Smooth muscle cell (in vitro differentiated cells): ENCODE measurements around the gene TBC1D2B. TPM values are rescaled to one million over a fixed set of nuclear protein-coding genes. Genes with fewer than 3 reads are reported as not detected.
"Not testable (repeated sequence)": the region's sequence is repeated elsewhere in the genome, so short reads cannot be mapped to it uniquely, and the experiment has no call there.

Experiments used
- DNase-seq: peaks from one replicate; lab custom pipeline; 2025; ENCODE audit not compliant: unreplicated experiment; lab: John Stamatoyannopoulos, UW
- H2AFZ ChIP-seq: fragments of 200-600 bp; sonication (generic); 2 replicates; pipeline ENCODE4 v1.6.0; 2016; ENCODE audit warnings: antibody characterized with exemption, low read depth, mild to moderate bottlenecking
- H3F3A ChIP-seq: fragments of 200-600 bp; sonication (generic); 2 replicates; pipeline ENCODE4 v1.6.0; 2017; ENCODE audit warnings: antibody characterized with exemption, low read depth
- H3K27ac ChIP-seq: fragments of 200-600 bp; sonication (generic); 2 replicates; pipeline ENCODE4 v1.5.1; 2016; ENCODE audit warnings: low read depth, mild to moderate bottlenecking
- H3K27me3 ChIP-seq: fragments of 200-600 bp; sonication (generic); 2 replicates; pipeline ENCODE4 v1.6.1; 2016; ENCODE audit warnings: low read depth, mild to moderate bottlenecking
- H3K36me3 ChIP-seq: fragments of 200-600 bp; sonication (generic); 2 replicates; pipeline ENCODE4 v1.5.1; 2016; ENCODE audit warnings: low read depth
- H3K4me1 ChIP-seq: fragments of 200-600 bp; sonication (generic); 2 replicates; pipeline ENCODE4 v1.5.1; 2016; ENCODE audit warnings: low read depth
- H3K4me2 ChIP-seq: fragments of 200-600 bp; sonication (generic); 2 replicates; pipeline ENCODE4 v1.6.0; 2016; ENCODE audit warnings: mild to moderate bottlenecking
- H3K4me3 ChIP-seq: fragments of 200-600 bp; sonication (generic); 2 replicates; pipeline ENCODE4 v1.5.1; 2016; ENCODE audit warnings: mild to moderate bottlenecking
- H3K79me2 ChIP-seq: fragments of 200-600 bp; sonication (generic); 2 replicates; pipeline ENCODE4 v1.6.0; 2016; ENCODE audit warnings: low read depth, mild to moderate bottlenecking
- H3K9ac ChIP-seq: fragments of 200-600 bp; sonication (generic); 2 replicates; pipeline ENCODE4 v1.6.0; 2016; ENCODE audit warnings: low read depth
- H3K9me3 ChIP-seq: fragments of 200-600 bp; sonication (generic); replicated peaks from 2 replicates; pipeline ENCODE4 v1.5.1; 2016; ENCODE audit warnings: low read depth
- H4K20me1 ChIP-seq: fragments of 200-600 bp; sonication (generic); 2 replicates; pipeline ENCODE4 v1.6.0; 2016; ENCODE audit warnings: low read depth
- WGBS: methylation state at CpG from one replicate; pipeline ENCODE4 v1.1.7; 2016; ENCODE audit warnings: low lambda C conversion rate; 5-methylcytosine and 5-hydroxymethylcytosine counted together
- polyA plus RNA-seq: library from polyadenylated mRNA; unstranded; fragments of >200 nt; fragmentation: Nextera tagmentation; extraction: Ambion mirVana; gene quantifications from 2 replicates; pipeline ENCODE4 v1.2.1, GENCODE V29; 2016
- total RNA-seq: library from RNA; depleted of rRNA; stranded (reverse); fragments of >200 nt; gene quantifications from 2 replicates; pipeline ENCODE4 v1.2.3, GENCODE V29; 2014
- TF ChIP-seq, protein P1 (sequence below): fragments of 200-600 bp; sonication (generic); IDR thresholded peaks from 2 replicates; pipeline ENCODE4 v1.5.1; 2017; ENCODE audit warnings: borderline replicate concordance, mild to moderate bottlenecking, antibody characterized with exemption; ENCODE audit not compliant: insufficient read depth, poor library complexity, severe bottlenecking

TBC1D2B gene
- total and polyA plus RNA-seq, 2 experiments from 2014 or later, result 14.2 to 19.4 TPM

DNA sequence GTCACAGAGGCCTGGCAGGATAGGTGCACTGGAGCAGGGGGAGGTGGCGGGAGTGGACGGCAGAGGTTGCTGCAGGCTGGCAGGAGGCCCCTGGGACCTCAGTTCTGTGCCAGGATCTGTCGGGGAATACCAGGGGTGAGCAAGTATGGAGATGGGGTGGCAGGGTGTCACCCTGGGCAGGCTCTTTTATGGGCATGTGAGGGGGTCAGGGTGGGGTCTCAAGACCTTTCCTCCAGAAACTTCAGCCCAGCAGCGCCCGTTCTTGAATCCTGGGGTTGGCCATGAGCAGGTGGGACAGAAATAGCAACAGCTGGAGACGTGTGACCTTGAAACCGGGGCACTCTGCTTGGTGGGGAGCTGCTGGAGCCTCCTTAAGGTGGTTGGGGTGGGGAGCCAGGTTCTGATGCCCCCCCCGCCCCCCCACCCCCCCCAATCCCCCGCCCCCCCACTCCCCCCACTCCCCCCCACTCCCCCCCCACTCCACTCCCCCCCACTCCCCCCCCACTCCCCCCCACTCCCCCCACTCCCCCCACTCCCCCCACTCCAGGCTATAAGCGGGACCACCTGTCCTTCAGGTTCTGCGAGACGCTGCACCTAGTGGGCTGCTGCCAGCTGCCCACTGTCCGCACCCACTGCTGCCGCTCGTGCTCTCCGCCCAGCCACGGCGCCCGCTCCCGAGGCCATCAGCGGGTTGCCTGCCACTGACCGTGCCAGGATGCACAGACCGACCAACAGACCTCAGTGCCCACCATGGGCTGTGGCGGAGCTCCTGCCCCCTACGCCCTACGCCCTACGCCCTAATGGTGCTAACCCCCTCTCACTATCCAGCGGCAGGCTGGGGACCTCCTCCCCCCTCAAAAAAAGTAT is 84.9 kb downstream of the TBC1D2B start:
- 91% methylated on average over 20 of the region's 28 CpGs for WGBS
- Histone ChIP-seq H3F3A (peaks cover 4% of the 10 kb centered on the region), H3K36me3 (no peaks in the 10 kb centered on the region), H3K9ac (no peak overlapping the region), H3K27me3 (no peaks in the 10 kb centered on the region), H2AFZ (no peak overlapping the region), H3K4me3 (no peak overlapping the region), H3K27ac (peak overlapping the region; percentile 99), H3K9me3 (no peaks in the 10 kb centered on the region), H3K4me1 (peaks cover 3% of the 10 kb centered on the region), H3K4me2 (no peak overlapping the region), H3K79me2 (no peaks in the 10 kb centered on the region), H4K20me1 (no peaks in the 10 kb centered on the region)
- TF ChIP-seq, protein P1, sequence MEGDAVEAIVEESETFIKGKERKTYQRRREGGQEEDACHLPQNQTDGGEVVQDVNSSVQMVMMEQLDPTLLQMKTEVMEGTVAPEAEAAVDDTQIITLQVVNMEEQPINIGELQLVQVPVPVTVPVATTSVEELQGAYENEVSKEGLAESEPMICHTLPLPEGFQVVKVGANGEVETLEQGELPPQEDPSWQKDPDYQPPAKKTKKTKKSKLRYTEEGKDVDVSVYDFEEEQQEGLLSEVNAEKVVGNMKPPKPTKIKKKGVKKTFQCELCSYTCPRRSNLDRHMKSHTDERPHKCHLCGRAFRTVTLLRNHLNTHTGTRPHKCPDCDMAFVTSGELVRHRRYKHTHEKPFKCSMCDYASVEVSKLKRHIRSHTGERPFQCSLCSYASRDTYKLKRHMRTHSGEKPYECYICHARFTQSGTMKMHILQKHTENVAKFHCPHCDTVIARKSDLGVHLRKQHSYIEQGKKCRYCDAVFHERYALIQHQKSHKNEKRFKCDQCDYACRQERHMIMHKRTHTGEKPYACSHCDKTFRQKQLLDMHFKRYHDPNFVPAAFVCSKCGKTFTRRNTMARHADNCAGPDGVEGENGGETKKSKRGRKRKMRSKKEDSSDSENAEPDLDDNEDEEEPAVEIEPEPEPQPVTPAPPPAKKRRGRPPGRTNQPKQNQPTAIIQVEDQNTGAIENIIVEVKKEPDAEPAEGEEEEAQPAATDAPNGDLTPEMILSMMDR, result no peak
- no peak for DNase-seq

DNA sequence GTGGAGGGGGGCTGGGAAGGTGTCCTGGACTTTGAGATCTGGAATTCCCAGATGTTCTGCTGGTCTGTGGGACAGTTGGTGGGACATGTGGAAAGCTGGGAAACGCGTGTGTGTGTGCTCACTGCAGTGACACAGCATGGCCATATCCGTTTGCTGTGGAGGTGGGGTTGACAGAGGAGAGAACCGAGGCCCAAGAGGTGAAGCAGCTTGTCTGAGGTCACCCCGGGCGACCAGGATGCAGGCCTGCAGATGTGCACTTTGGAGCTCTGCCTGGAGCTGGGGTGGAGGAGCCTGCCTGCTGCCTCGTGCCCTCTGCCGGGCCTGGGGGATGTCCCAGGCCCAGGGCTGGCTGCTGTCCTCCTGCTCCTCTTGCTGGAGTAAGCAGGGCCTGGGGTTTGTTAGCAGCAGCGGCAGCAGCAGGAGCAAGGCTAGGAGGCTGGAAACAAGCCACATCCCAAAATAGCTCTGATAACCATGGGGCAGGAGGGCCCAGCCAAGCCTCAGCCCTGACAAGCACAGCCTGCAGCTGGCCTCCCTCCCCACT is 85.8 kb downstream of the TBC1D2B start:
- not testable (repeated sequence) for H3K9ac ChIP-seq, H3K4me1 ChIP-seq, H3K79me2 ChIP-seq, H3K9me3 ChIP-seq, H3K27me3 ChIP-seq, H2AFZ ChIP-seq, H3K4me2 ChIP-seq, H3K36me3 ChIP-seq, H3F3A ChIP-seq, H4K20me1 ChIP-seq, H3K4me3 ChIP-seq
- WGBS, result 48% methylated on average over 9 of the region's 9 CpGs
- DNase-seq, result peak; percentile 25
- peak overlapping the region; percentile 43 for H3K27ac ChIP-seq

DNA sequence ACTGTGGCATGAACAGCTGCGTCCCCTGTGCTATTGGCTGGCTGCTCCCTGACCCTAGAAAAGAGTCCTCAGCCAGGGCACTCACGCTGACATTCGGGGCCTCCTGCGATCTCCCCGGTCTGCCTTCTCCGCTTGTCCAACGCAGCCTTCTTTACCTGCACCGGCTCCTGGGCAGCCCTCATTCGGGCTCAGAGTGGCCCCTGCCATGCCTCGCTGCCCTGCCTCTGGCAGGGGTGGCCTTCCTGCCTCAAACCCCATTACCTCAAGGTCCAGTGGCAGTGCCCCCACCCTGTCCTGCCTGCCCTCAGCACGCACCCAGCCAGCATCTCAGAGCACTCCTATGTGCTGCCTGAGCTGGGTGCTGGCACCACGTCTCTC is 86.5 kb downstream of the TBC1D2B start:
- Histone ChIP-seq H3K4me2 (no peak overlapping the region), H3K27ac (peak overlapping the region; percentile 43), H3K27me3 (no peaks in the 10 kb centered on the region), H3K9ac (no peak overlapping the region), H3K4me1 (peaks cover 9% of the 10 kb centered on the region), H3K4me3 (no peak overlapping the region), H3F3A (peaks cover 4% of the 10 kb centered on the region), H3K36me3 (no peaks in the 10 kb centered on the region), H3K9me3 (no peaks in the 10 kb centered on the region), H4K20me1 (no peaks in the 10 kb centered on the region), H3K79me2 (no peaks in the 10 kb centered on the region), H2AFZ (no peak overlapping the region)
- no peak for DNase-seq
- TF ChIP-seq, protein P1, result no peak
- 96% methylated on average over 12 of the region's 12 CpGs for WGBS

DNA sequence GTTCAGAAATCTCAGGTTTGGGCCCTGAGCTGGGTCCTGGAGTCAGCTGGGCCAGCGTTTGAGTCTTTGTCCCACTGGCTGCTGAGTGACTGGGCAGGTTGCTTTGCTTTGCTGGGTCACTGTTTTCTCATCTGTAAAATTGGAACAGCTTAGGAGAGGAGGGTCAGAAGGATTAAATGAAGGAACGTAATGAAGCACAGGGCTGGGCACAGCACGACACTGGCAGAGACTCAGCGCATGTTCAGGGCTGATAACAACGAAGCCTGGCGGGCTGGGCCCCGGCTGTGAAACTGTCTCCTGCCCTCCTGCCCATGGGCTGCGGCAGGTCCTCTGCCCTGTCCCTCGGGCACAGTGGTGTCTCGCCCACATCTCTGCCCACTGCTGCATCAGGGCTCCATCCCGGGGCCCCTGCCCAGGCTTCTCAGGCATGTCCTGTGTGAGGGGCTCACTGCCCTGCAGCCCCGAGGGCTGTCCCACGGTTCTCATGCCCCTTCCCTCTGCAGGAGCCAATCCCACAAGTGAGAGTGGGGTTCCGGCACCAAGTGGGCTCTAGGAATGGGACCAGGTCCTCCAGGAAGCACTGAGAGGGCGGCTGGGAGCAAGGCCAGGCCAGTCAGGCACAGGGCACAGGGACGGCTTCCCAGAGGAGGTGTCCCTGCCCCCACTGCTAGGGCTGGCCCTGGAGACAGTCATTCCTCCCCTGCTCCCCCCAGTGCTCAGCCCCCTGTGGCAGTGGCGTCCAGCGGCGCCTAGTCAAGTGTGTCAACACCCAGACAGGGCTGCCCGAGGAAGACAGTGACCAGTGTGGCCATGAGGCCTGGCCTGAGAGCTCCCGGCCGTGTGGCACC is 88.0 kb downstream of the TBC1D2B start:
- Histone ChIP-seq H2AFZ (no peak overlapping the region), H4K20me1 (no peaks in the 10 kb centered on the region), H3K27me3 (no peaks in the 10 kb centered on the region), H3K9me3 (no peaks in the 10 kb centered on the region), H3K4me2 (no peak overlapping the region), H3K27ac (no peak overlapping the region), H3K4me3 (no peak overlapping the region), H3K9ac (no peak overlapping the region), H3K79me2 (no peaks in the 10 kb centered on the region), H3K36me3 (no peaks in the 10 kb centered on the region), H3K4me1 (peaks cover 9% of the 10 kb centered on the region), H3F3A (peaks cover 4% of the 10 kb centered on the region)
- DNase-seq, result no peak
- TF ChIP-seq, protein P1, result no peak
- WGBS, result 89% methylated on average over 18 of the region's 22 CpGs
